WTC11 (cell line): ENCODE data around the gene AURKAIP1.

Source experiments
- USF1 ChIP-seq: sonication (generic); formaldehyde crosslinking; IDR thresholded peaks from 2 replicates; pipeline ENCODE4 v1.8.0; 2022; ENCODE audit warnings: mild to moderate bottlenecking, missing genetic modification reagents
- TF ChIP-seq, protein P1 (sequence below): fragments of 200-600 bp; IDR thresholded peaks from 2 replicates; pipeline ENCODE4 v1.8.0; 2022; ENCODE audit warnings: antibody characterized with exemption

- no peak for TF ChIP-seq USF1
- TF ChIP-seq, protein P1, sequence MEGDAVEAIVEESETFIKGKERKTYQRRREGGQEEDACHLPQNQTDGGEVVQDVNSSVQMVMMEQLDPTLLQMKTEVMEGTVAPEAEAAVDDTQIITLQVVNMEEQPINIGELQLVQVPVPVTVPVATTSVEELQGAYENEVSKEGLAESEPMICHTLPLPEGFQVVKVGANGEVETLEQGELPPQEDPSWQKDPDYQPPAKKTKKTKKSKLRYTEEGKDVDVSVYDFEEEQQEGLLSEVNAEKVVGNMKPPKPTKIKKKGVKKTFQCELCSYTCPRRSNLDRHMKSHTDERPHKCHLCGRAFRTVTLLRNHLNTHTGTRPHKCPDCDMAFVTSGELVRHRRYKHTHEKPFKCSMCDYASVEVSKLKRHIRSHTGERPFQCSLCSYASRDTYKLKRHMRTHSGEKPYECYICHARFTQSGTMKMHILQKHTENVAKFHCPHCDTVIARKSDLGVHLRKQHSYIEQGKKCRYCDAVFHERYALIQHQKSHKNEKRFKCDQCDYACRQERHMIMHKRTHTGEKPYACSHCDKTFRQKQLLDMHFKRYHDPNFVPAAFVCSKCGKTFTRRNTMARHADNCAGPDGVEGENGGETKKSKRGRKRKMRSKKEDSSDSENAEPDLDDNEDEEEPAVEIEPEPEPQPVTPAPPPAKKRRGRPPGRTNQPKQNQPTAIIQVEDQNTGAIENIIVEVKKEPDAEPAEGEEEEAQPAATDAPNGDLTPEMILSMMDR: no peak
Observed at GRCh38 chr1:1341549-1342021, 33.4 kb downstream of the AURKAIP1 start.
